Gastroesophageal sphincter (tissue), 4 donors: ENCODE measurements around the gene CAPN12. TPM values are rescaled to one million over a fixed set of nuclear protein-coding genes. Genes with fewer than 3 reads are reported as not detected.

ENCODE experiments used
- ATAC-seq: fragments of 150-250 bp; one replicate; pipeline ENCODE4 v1.9.1; 2016; ENCODE audit warnings: mild to moderate bottlenecking, moderate library complexity
- H3K27ac ChIP-seq, 4 donors: fragments of 200-600 bp; sonication (generic) in 3 of 4; 1 replicate in 3 of 4; 2 replicates in 1 of 4; pipeline ENCODE4 v1.5.1; 2016 to 2019
- H3K27me3 ChIP-seq: fragments of 200-600 bp; sonication (generic); one replicate; pipeline ENCODE4 v1.5.1; 2019
- H3K36me3 ChIP-seq, 2 donors: fragments of 200-600 bp; sonication (generic); one replicate each; pipeline ENCODE4 v1.5.1; 2019; ENCODE audit warnings: control low read depth in 1 of 2
- H3K4me1 ChIP-seq, 3 donors: fragments of 200-600 bp; sonication (generic); 1 replicate in 2 of 3; 2 replicates in 1 of 3; pipeline ENCODE4 v1.5.1; 2016 to 2019; ENCODE audit warnings: control low read depth in 2 of 3
- H3K4me3 ChIP-seq, 2 donors: fragments of 200-600 bp; sonication (generic); one replicate each; pipeline ENCODE4 v1.5.1; 2019; ENCODE audit warnings: mild to moderate bottlenecking in 1 of 2, moderate library complexity in 1 of 2
- H3K9me3 ChIP-seq, 3 donors: fragments of 200-600 bp; sonication (generic); one replicate each; pipeline ENCODE4 v1.5.1; 2017 to 2019; ENCODE audit warnings: control low read depth in 2 of 3
- CTCF ChIP-seq, 4 experiments: fragments of 200-600 bp in 2 of 4; fragments of 450-650 bp in 2 of 4; sonication (generic) in 1 of 4; IDR thresholded peaks; one replicate each; pipeline ENCODE4 v1.5.1; 2017 to 2019; ENCODE audit warnings: antibody characterized with exemption in 4 of 4, mild to moderate bottlenecking in 2 of 4, moderate library complexity in 2 of 4
- EP300 ChIP-seq: sonication (generic); formaldehyde crosslinking; IDR thresholded peaks from one replicate; pipeline ENCODE4 v1.6.1; 2017; ENCODE audit warnings: antibody characterized with exemption, mild to moderate bottlenecking
- POLR2A ChIP-seq, 2 donors: fragments of 450-650 bp; IDR thresholded peaks; one replicate each; pipeline ENCODE4 v1.6.1; 2017; ENCODE audit warnings: antibody characterized with exemption in 2 of 2, mild to moderate bottlenecking in 2 of 2, moderate library complexity in 1 of 2
- POLR2AphosphoS5 ChIP-seq: sonication (generic); formaldehyde crosslinking; IDR thresholded peaks from one replicate; pipeline ENCODE4 v1.6.1; 2017; ENCODE audit warnings: antibody characterized with exemption
- WGBS, 2 donors: methylation state at CpG; one replicate each; pipeline ENCODE4 v1.1.5; 2018; ENCODE audit warnings: low coverage in 1 of 2; 5-methylcytosine and 5-hydroxymethylcytosine counted together
- total RNA-seq, 4 donors: library from RNA; depleted of rRNA; stranded (reverse); fragments of >200 nt; gene quantifications; one replicate each; pipeline ENCODE4 v1.1.0, GENCODE V29; 2016

The CAPN12 gene
- total RNA-seq, 4 donors from 2014 or later: 0.93 to 2.2 (median 1.1) TPM; not detected in 1

GRCh38 chr19:38706792-38707511 is 37.3 kb downstream of the CAPN12 start:
- Histone ChIP-seq H3K36me3 (peaks cover 0 to 100% of the 10 kb centered on the region in 2 donors), H3K27ac (peak overlapping the region in 3 of 4 donors; percentile 85 to 97 (median 87)), H3K4me3 (no peak overlapping the region), H3K4me1 (peaks cover 2 to 98% (median 56%) of the 10 kb centered on the region in 3 donors), H3K9me3 (no peaks in the 10 kb centered on the region), H3K27me3 (no peaks in the 10 kb centered on the region)
- ATAC-seq: no peak
- 78 to 88% methylated on average over 8 to 9 of the region's 16 CpGs for WGBS, 2 donors
- TF ChIP-seq EP300: no peak
- no peak for TF ChIP-seq POLR2A (IDR thresholded peaks at IDR 0.05)
- no peak for TF ChIP-seq CTCF (IDR thresholded peaks at IDR 0.05)
- TF ChIP-seq POLR2AphosphoS5: no peak

GRCh38 chr19:38705197-38706019 is 38.9 kb downstream of the CAPN12 start:
- Histone ChIP-seq H3K36me3 (peaks cover 0 to 100% of the 10 kb centered on the region in 2 donors), H3K27me3 (no peaks in the 10 kb centered on the region), H3K9me3 (no peaks in the 10 kb centered on the region), H3K27ac (peak overlapping the region in 3 of 4 donors; percentile 71 to 97 (median 85)), H3K4me1 (peaks cover 7 to 98% (median 54%) of the 10 kb centered on the region in 3 donors), H3K4me3 (no peak overlapping the region)
- ATAC-seq: no peak
- TF ChIP-seq CTCF (IDR thresholded peaks at IDR 0.05): no peak
- 40% methylated on average over 1 of the region's 22 CpGs; no CpG with 5 or more reads in 1 of the 2 donors for WGBS, 2 donors

GRCh38 chr19:38704488-38705026 is 39.7 kb downstream of the CAPN12 start:
- Histone ChIP-seq H3K4me1 (peaks cover 7 to 98% (median 58%) of the 10 kb centered on the region in 3 donors), H3K9me3 (no peaks in the 10 kb centered on the region), H3K4me3 (no peak overlapping the region), H3K36me3 (peaks cover 0 to 94% of the 10 kb centered on the region in 2 donors), H3K27ac (peak overlapping the region in 3 of 4 donors; percentile 71 to 97 (median 85)), H3K27me3 (no peaks in the 10 kb centered on the region)
- TF ChIP-seq POLR2AphosphoS5 (no peak), CTCF (IDR thresholded peaks at IDR 0.05) (no peak)
- WGBS, 2 donors: 83 to 87% methylated on average over 1 to 7 of the region's 13 CpGs
- no peak for ATAC-seq

- TF ChIP-seq EP300 (no peak), CTCF (IDR thresholded peaks at IDR 0.05) (no peak), POLR2AphosphoS5 (no peak), POLR2A (IDR thresholded peaks at IDR 0.05) (no peak)
- Histone ChIP-seq H3K27me3 (no peaks in the 10 kb centered on the region), H3K27ac (peak overlapping the region in 3 of 4 donors; percentile 90 to 97 (median 92)), H3K36me3 (peaks cover 0 to 84% of the 10 kb centered on the region in 2 donors), H3K4me1 (peaks cover 7 to 98% (median 60%) of the 10 kb centered on the region in 3 donors), H3K4me3 (no peak overlapping the region), H3K9me3 (no peaks in the 10 kb centered on the region)
- no peak for ATAC-seq
- WGBS, 2 donors: 92 to 100% methylated on average over 3 of the region's 14 CpGs
Measured at GRCh38 chr19:38703509-38703908, 40.8 kb downstream of the CAPN12 start.
